Heart left ventricle (tissue), 13 donors: ENCODE results near the gene HPSE.

Source experiments
- POLR2A ChIP-seq, 2 donors: fragments of 450-650 bp; IDR thresholded peaks; one replicate each; pipeline ENCODE4 v1.6.1; 2017; ENCODE audit warnings: antibody characterized with exemption in 2 of 2, mild to moderate bottlenecking in 2 of 2, moderate library complexity in 2 of 2
- TF ChIP-seq, protein P1 (sequence below), 12 donors: fragments of 200-600 bp; sonication (generic) in 4 of 12; IDR thresholded peaks; one replicate each; pipeline versions ENCODE4 v1.5.0 to v1.8.0; 2018 to 2022; ENCODE audit warnings: antibody characterized with exemption in 12 of 12, mild to moderate bottlenecking in 5 of 12
- donor health status: ischemic (EF 13 %, LVEDD 7.1; RV severe dilation, severe dysfunction).
- donor health status: DM: no; HTN: yes; CAD: no.
- donor health status: DM: no; HTN: no; CAD: no.
- donor health status: ischemic (EF 25% LVEDD 6.9; RV normal size, moderate dysfunction).
- donor health status: ischemic (EF 25% LVEDD 5.7; RV mildly dilated, moderate dysfunction).
- donor health status: ischemic (EF 35%, LVEDD 5.7; RV mildly dilated, moderate dysfunction).
- donor health status: nonischemic (EF 11% LVEDD 7.7; RV severe dilation, severe dysfunction).
- donor health status: DM: yes; HTN: yes; CAD: no.
- donor health status: PGD.
- donor health status: ischemic (EF 29% LVEDD 5.4; RV normal size, mild dysfunction).
- donor health status: nonischemic (EF 23%, LVEDD 6.1; RV moderate dilation, normal function).

DNA sequence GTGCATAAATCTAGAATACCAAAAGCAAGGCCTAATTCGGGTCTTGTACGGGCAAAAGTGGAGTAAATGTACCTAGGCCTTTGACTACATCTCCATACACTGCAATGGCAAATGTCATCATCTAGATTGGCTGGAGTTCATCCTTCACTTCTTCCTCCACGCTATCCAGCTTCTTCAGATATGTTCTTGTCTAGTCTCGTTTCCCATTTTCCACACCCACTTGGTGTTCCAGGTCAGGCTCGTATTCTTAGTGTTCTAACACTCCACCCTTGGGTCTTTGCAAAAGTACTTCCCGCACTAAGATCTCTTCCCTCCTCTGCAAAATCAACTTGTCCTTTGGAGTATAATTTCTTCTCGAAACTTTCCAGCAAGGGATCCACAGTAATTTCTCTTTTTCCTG, 51.5 kb downstream of the HPSE start:
- TF ChIP-seq, protein P1, sequence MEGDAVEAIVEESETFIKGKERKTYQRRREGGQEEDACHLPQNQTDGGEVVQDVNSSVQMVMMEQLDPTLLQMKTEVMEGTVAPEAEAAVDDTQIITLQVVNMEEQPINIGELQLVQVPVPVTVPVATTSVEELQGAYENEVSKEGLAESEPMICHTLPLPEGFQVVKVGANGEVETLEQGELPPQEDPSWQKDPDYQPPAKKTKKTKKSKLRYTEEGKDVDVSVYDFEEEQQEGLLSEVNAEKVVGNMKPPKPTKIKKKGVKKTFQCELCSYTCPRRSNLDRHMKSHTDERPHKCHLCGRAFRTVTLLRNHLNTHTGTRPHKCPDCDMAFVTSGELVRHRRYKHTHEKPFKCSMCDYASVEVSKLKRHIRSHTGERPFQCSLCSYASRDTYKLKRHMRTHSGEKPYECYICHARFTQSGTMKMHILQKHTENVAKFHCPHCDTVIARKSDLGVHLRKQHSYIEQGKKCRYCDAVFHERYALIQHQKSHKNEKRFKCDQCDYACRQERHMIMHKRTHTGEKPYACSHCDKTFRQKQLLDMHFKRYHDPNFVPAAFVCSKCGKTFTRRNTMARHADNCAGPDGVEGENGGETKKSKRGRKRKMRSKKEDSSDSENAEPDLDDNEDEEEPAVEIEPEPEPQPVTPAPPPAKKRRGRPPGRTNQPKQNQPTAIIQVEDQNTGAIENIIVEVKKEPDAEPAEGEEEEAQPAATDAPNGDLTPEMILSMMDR (IDR thresholded peaks at IDR 0.05): no peak
- TF ChIP-seq POLR2A (IDR thresholded peaks at IDR 0.05): no peak
